ENCODE measurements around the gene ULK3. TPM values are rescaled to one million over a fixed set of nuclear protein-coding genes. Genes with fewer than 3 reads are reported as not detected.

ULK3 gene
- total and polyA plus RNA-seq, 2 donors (not counting 3 experiments of a cell fraction or from before 2014, with no cell fraction given), result 36.0 to 48.6 TPM

GRCh38 chr15:74799255-74799855 is 43.6 kb downstream of the ULK3 start:
- Histone ChIP-seq H4K20me1 (replicated peaks; ENCODE audit: control insufficient read depth, extremely low read depth, insufficient read depth, low read length) (no peaks in the 10 kb centered on the region), H3K9me3 (replicated peaks; ENCODE audit: control insufficient read depth, insufficient read depth, low read length) (no peaks in the 10 kb centered on the region), H3K4me1 (ENCODE audit: control insufficient read depth, extremely low read depth, insufficient read depth, low read length) (no peaks in the 10 kb centered on the region), H3K27ac (ENCODE audit: insufficient read depth, low read depth, low read length) (no peak overlapping the region), H3K4me3 (replicated peaks in 1 of 3; ENCODE audit: insufficient read depth in 1 of 3, low read depth in 1 of 3, low read length in 3 of 3) (no peak overlapping the region), H3K9ac (replicated peaks; ENCODE audit: extremely low read depth, insufficient read depth, low read length) (no peak overlapping the region), H3K79me2 (ENCODE audit: control insufficient read depth, insufficient read depth, low read length) (peaks cover 22% of the 10 kb centered on the region), H3K36me3 (ENCODE audit: control insufficient read depth in 2 of 2, extremely low read depth in 1 of 2, insufficient read depth in 2 of 2, low read length in 2 of 2) (peaks cover 3 to 33% of the 10 kb centered on the region in 2 experiments), H2AFZ (ENCODE audit: low read depth, low read length) (no peak overlapping the region), H3K27me3 (ENCODE audit: control insufficient read depth in 2 of 2, insufficient read depth in 2 of 2, low read length in 2 of 2) (no peaks in the 10 kb centered on the region), H3K4me2 (ENCODE audit: insufficient read depth, low read length) (no peak overlapping the region), H3K9me1 (replicated peaks; ENCODE audit: control insufficient read depth, extremely low read depth, insufficient read depth, low read length) (no peaks in the 10 kb centered on the region)
- DNase-seq (ENCODE audit: low read depth, low spot score) (no peak), FAIRE-seq (no peak)
- CTCF ChIA-PET, result interaction anchor here (0.7 to 3.9 kb wide), 14 partner anchors 9 to 167 kb away, joined by 3 to 55 read pairs (median 4); partner anchors contain the start of genes CSK and CYP1A1
- intact Hi-C loops (cut with micrococcal nuclease) (no loop called here), dilution Hi-C loops (cut with MboI; ENCODE audit: extremely low pct_ligation_motif_present, low sequenced_read_pairs) (no loop called here)
- no TSS peak for BruUV-seq (replicated peaks)
- POLR2A ChIA-PET, result no interaction called here
- TF ChIP-seq GATA2 (IDR thresholded peaks at IDR 0.05; ENCODE audit: insufficient read depth, insufficient read length, low read depth, low read length) (no peak), POLR2AphosphoS5 (IDR thresholded peaks at IDR 0.05; ENCODE audit: insufficient read depth, low read depth, low read length) (no peak), FOS (IDR thresholded peaks at IDR 0.05; ENCODE audit: borderline replicate concordance, insufficient read depth, low read length) (no peak), JUN (IDR thresholded peaks at IDR 0.05; ENCODE audit: borderline replicate concordance, insufficient read depth, insufficient read length, low read depth) (no peak), POLR2A (IDR thresholded peaks at IDR 0.05; ENCODE audit: low read depth, low read length) (no peak), EZH2 (IDR thresholded peaks at IDR 0.05; ENCODE audit: borderline replicate concordance, low read depth, low read length, severe bottlenecking) (no peak), MAX (IDR thresholded peaks at IDR 0.05; ENCODE audit: insufficient read depth, insufficient read length) (no peak), MYC (IDR thresholded peaks at IDR 0.05; ENCODE audit: low read depth, low read length) (no peak), CTCF (IDR thresholded peaks at IDR 0.05; ENCODE audit: extremely low read depth in 1 of 2, insufficient read depth in 1 of 2, low read depth in 1 of 2, low read length in 2 of 2) (no peak)

Data from endothelial cell of umbilical vein (primary cell).